ENCODE data around the gene SSBP2.
A peak's percentile ranks its signal among the peaks of the same experiment; 100 is the strongest.

The SSBP2 gene

DNA sequence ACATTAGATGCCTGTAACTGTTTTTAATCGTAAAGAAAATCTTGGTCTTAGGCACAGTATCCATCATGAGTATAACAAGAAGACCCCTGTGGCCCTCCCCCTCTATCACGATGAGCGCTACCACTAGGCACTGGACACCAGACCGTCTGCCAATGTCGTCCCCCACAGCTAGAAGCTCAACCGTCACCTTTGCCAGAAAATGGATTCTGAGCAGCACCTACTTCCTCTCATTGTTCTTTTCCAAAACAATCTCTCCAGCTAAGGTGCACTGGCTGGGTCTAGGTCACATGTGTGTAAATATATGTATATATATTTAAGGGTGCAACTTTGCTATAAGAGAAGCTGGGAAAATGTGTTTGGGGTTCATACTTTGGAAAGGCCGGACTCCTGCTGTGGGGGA, 15.7 kb upstream of the SSBP2 start:
- DNase-seq, result no peak

DNA sequence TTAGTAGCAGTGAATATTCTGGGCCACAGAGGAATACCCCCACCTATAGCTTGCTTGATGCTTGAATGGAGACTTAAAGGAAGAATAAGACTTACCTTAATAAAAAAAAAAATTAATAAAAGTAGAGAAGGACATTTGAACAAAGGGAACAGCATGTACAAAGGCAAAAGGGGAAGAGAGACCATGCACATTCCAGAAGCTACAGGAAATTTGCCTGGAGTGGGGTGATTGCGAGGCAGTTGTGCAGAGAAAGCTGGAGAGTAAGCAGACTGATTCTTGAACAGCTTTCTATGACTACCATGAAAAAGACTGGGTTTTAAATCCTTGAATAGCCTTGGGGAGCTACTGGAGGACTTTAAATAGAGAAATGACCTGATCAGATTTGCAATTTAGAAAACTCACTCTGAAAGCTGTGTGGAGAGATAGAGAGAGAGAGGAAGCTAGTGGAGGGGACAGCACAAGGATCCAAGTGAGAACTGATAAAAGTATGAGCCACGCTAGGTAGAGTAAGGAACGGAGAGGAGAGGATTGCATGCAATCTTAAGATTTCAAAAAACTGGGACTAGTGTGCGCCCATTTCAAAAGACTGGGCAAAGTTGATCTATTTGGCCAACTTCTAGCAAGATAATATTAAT, 12.5 kb upstream of the SSBP2 start:
- DNase-seq, result no peak

- no peak for DNase-seq
Observed at GRCh38 chr5:81762853-81763252, 12.0 kb upstream of the SSBP2 start.

DNA sequence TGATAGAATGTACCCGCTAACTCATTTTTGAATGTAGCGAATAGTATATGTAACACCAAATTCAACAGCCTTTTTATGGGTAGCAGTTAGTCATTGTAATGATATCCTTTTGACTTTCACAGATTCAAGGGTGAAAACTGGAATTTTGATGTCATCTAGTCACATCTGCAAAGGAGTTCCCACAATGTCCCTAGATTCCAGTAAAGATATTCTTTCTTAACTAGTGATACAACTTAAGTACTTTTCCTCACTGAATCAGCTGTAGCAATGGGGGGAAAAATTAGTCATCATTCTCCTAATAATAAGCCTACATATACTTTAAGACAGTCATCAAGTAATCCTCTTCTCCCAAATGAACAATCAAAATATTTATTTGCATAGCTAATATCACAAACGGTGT, 11.5 kb upstream of the SSBP2 start:
- DNase-seq, result no peak

DNA sequence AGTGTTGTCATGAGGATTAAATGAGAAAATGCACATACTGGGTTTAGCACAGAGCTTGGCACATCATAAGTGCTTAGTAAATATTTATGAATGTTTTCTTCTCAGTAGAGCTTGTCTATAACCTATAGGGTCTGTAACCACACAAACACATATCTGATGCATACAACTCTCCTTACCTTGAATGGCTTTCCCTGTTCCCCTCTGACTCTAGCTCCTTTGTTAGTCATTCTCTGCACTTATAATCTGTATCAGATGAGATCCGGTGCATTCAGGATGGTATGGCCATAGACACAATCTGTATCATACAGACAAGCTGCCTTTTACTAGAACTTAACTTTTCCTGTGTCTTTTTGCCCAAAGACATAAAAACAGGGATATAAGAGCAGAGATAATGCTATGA, 11.1 kb upstream of the SSBP2 start:
- DNase-seq, result no peak

DNA sequence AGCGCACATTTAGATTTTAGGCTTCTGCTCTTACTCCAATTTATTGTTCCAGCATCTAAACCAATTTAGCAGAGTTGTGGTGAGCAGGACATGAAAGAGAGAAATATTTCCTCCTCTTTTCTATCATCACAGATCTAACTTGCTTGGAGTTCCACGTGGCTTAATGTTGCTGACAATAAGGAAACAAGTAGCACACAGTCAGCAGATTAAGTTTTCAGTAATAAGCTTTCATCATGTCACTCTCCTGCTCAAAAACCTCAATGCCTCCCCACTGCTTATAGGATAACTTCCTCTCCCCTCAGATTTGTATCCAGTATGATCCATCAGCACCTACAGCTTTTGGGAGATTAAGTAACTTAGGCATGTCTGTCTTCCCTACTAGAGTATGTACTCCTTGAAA, 10.4 kb upstream of the SSBP2 start:
- DNase-seq, result no peak

- no peak for DNase-seq
Observed at GRCh38 chr5:81760521-81760920, 9.6 kb upstream of the SSBP2 start.

GRCh38 chr5:81759632-81760005, 8.7 kb upstream of the SSBP2 start:
- DNase-seq, result no peak

DNA sequence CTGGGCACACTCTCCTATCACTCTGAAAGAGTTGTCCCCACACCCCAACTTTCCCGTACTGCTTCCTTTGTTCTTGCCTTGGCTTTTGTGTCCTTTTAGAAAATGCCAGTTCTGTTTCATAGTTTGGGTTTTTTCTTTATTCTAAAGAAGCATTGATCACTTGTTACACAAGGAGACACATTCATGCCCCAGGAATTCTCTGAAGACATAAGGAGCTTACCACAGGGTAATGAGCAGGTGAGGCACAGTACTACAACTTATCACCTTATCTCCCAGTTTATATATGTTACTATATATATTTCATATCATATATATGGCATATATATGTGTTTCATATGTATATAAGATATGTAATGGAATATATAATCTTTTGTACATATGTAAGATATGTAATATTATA, 6.5 kb upstream of the SSBP2 start:
- DNase-seq, result no peak

- DNase-seq, result no peak
Observed at GRCh38 chr5:81756016-81756415, 5.1 kb upstream of the SSBP2 start.

- DNase-seq, result no peak
Observed at GRCh38 chr5:81755320-81755719, 4.4 kb upstream of the SSBP2 start.

GRCh38 chr5:81754621-81755020, 3.7 kb upstream of the SSBP2 start:
- no peak for DNase-seq

DNA sequence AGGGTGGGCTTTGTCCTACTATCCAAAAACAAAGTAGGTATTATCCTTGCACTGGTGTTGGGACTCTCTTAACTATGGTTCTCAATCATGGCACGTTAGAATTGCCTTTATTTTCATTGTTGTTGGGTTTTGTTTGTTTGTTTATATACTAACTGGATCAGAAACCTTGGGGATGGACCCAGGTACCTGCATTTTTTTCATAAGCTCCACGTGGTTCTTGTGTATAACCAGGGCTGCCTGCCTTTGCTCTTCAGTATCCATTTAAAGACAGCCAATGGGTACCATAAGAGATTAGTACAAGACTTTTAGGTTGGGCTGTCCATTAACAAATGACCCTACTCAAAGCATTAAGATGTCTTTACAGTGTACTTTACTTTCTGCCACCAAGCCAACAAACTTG, 2.5 kb upstream of the SSBP2 start:
- DNase-seq, result no peak

DNA sequence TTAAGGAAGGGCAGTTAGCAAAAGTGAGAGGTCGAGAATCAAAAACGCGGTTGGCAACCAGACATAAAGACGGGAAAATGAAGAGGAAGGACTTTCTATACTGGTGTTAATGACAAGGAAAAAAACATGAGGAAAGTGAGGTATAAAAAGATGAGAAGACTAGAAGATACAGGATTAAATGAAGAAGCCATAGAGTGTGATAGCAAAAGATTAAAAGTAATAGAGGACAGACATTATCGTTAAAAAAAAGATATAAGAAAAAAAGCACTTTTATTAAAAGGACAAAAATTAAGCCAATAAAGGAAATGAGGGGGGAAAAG, 1.7 kb upstream of the SSBP2 start:
- no peak for DNase-seq

DNA sequence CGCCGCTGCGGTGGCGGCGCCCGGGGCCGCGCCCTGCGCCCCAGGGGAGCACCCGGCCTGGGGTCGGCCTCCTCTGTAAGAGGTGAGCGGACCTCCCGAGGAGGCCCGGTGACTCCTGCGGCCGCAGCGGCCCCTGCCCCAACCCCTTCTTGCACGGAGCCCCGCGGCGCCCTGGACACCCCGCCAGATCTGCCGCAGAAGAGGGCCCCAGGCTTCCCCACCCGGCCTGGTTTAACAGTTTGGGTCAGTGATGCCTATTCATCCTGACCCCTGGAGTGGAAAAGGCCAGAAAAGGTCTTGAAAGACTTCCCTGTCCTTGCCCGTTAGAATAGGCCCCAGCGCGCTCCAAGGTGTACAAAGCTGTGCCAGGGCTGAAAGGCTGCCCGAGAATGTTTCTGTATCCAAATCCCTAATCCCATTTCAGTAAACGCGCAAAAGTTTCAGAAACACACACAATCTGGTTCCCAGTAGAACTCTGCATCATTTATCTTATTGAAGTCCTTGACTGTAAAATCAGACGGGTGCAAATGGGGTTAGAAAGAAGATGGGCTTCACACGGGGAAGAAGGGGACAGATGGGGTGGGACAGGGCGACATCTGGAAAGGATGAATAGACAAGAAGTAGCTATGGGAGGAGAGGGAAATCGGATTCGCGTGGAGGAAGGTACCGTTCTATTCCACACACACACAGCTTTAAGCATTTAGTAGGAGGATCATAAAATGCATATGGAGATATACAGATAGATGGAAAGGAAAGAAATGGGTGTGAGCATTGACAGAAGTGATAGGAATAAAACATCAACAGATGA, 1.1 kb upstream of the SSBP2 start:
- DNase-seq, result no peak

DNA sequence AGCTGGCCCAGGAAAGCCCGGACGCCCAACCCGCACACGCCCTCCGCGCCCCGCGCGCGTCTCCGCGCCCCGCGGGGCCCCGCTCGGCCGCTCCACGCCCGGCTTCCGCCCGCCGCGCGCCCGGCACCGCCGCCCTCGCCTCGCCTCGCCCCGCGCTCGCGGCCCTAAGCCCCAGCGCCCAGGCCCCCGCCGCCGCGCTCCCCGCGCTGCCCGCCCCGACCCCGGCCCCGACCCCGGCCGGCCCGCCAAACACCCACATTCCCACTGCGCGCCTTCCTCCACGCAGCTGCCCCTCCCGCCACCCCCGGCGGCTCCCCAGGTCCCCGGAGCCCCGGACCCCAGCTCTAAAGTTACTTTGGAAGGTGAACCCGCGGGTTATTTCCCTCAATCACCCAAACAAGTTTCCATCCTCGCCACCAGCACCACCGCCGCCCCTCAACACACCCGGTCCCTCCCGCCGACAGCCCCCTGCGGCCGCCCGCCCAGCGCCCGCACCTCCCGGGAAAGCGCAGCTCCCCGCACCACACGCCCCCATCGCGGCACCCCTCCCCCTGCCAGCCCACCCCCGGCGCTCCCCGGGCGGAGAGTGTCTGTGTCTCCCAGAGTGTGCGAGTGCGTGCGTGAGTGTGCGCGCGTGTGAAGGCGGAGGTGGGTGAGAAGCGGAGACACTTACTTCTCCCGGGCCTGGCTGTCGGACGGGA, 439 bp downstream of the SSBP2 start:
- no peak for DNase-seq

GRCh38 chr5:81749561-81750307, 1.2 kb downstream of the SSBP2 start:
- DNase-seq, result peak; percentile 76

GRCh38 chr5:81749192-81749560, 1.7 kb downstream of the SSBP2 start:
- DNase-seq, result no peak

DNA sequence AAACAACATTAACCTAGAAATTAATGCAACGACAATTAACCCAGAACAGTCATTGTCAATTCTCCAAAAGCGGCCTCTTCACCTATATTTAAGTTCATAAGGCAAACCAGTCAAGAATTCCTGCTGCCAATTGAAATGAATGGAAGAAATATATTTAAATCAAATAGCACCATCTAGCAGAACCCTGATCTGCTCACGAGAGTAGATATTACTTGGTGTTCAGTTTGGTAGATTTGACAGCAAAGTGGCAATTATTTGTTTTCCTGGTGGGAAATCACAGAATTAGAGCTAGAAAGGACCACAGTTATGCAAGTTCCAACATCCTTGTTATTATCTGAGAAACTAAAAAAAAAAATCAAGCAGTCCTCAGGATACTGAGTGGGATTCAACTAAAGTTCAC, 2.3 kb downstream of the SSBP2 start:
- DNase-seq, result no peak

DNA sequence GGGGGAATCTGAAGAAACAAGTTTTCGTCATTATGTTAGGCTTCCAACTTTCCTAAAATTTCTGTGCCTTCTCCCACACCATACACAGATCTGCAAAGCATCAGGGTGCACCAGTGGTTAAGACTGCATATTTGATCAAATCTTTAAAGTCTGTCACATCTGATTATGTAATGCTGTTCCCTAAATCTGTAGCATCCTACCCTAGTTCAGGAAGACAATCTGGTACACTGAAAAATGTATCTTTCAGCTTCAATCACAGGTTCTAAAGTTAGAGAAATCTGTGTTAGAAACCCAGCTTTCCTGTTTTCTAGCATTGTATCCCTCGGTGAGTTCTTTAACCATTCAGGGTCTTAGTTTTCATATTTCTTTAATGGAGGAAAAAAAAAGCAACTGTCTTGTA, 3.9 kb downstream of the SSBP2 start:
- no peak for DNase-seq

- no peak for DNase-seq
Observed at GRCh38 chr5:81740758-81741157, 10.1 kb downstream of the SSBP2 start.

- DNase-seq, result no peak
Observed at GRCh38 chr5:81739291-81739690, 11.6 kb downstream of the SSBP2 start.

DNA sequence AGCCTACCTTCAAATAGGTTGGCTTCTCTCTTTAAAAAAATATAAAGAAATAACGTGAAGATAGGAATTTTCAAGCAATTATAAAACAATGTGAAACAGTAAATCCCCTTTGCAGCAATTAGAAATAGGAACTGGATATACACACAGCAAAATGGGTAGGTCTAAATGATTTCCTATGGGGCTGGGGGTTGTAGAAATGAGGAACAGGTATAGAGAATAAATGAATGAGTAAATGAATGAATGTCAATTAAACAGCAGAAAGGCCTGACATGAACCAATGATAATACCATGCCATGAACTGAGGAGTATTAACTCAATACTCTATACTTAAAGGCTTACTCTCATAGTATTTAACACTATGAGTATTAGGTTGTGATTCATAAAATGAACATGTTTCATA, 21.6 kb downstream of the SSBP2 start:
- no peak for DNase-seq

- DNase-seq, result no peak
Observed at GRCh38 chr5:81728301-81728700, 22.6 kb downstream of the SSBP2 start.

Data from activated CD4-positive, alpha-beta T cell treated with anti-CD3 and anti-CD28 coated beads, Interleukin-2, amount 50 U/mL, for 16 hours (primary cell).